CD14-positive monocyte (primary cell): ENCODE results near the gene PRPF38B. TPM values are rescaled to one million over a fixed set of nuclear protein-coding genes. Genes with fewer than 3 reads are reported as not detected.

Experiments used
- DNase-seq, 3 donors: peaks; one replicate each; pipeline ENCODE4 v3.0.0-alpha.2; 2011 to 2022
- H2AFZ ChIP-seq: 2 replicates; pipeline ENCODE4 v1.6.0; 2012; ENCODE audit warnings: mild to moderate bottlenecking, low read depth, low read length, inconsistent platforms; ENCODE audit not compliant: insufficient read depth, poor library complexity, severe bottlenecking
- H3K27ac ChIP-seq, 2 donors: 1 replicate in 1 of 2; 2 replicates in 1 of 2; pipeline ENCODE4 v1.5.1; 2012 to 2013; ENCODE audit warnings: low read length in 2 of 2, control low read depth in 1 of 2, inconsistent platforms in 1 of 2, low read depth in 1 of 2, mild to moderate bottlenecking in 1 of 2
- H3K27me3 ChIP-seq, 2 donors: one replicate each; pipeline versions ENCODE4 v1.6.0 to v1.6.1; 2011 to 2013; ENCODE audit warnings: low read length in 2 of 2; ENCODE audit not compliant: control insufficient read depth in 2 of 2, insufficient read depth in 2 of 2
- H3K36me3 ChIP-seq, 2 donors: replicated peaks in 1 of 2; 1 replicate in 1 of 2; 2 replicates in 1 of 2; pipeline versions ENCODE4 v1.5.1 to v1.6.1; 2012 to 2013; ENCODE audit warnings: low read length in 2 of 2, control low read depth in 1 of 2, inconsistent platforms in 1 of 2, mild to moderate bottlenecking in 1 of 2; ENCODE audit not compliant: insufficient read depth in 2 of 2, control insufficient read depth in 1 of 2
- H3K4me1 ChIP-seq, 2 donors: 1 replicate in 1 of 2; 2 replicates in 1 of 2; pipeline versions ENCODE4 v1.5.1 to v1.6.1; 2012 to 2013; ENCODE audit warnings: low read length in 2 of 2, control low read depth in 1 of 2, inconsistent platforms in 1 of 2, mild to moderate bottlenecking in 1 of 2, moderate library complexity in 1 of 2; ENCODE audit not compliant: insufficient read depth in 2 of 2, control insufficient read depth in 1 of 2
- H3K4me2 ChIP-seq: replicated peaks from 2 replicates; pipeline ENCODE3; 2012; ENCODE audit warnings: low read length, moderate library complexity, mild to moderate bottlenecking; ENCODE audit not compliant: poor library complexity, severe bottlenecking; ENCODE audit errors: extremely low read depth
- H3K4me3 ChIP-seq, 3 experiments: fragments of 200-600 bp in 1 of 3; sonication (generic) in 1 of 3; replicated peaks in 1 of 3; 1 replicate in 2 of 3; 2 replicates in 1 of 3; pipeline ENCODE4 v1.5.1; 2011 to 2013; ENCODE audit warnings: low read length in 3 of 3, mild to moderate bottlenecking in 3 of 3, control low read depth in 2 of 3, low read depth in 2 of 3, inconsistent platforms in 1 of 3, moderate library complexity in 1 of 3
- H3K79me2 ChIP-seq: 2 replicates; pipeline ENCODE4 v1.6.0; 2012; ENCODE audit warnings: mild to moderate bottlenecking, control low read depth, inconsistent platforms, low read length, moderate library complexity; ENCODE audit not compliant: insufficient read depth
- H3K9ac ChIP-seq: 2 replicates; pipeline ENCODE4 v1.6.0; 2017; ENCODE audit warnings: low read length, mild to moderate bottlenecking; ENCODE audit not compliant: insufficient read depth, poor library complexity, severe bottlenecking
- H3K9me3 ChIP-seq, 2 donors: replicated peaks in 1 of 2; 1 replicate in 1 of 2; 2 replicates in 1 of 2; pipeline versions ENCODE4 v1.5.1 to v1.6.1; 2012 to 2013; ENCODE audit warnings: low read length in 2 of 2, control low read depth in 1 of 2; ENCODE audit not compliant: control insufficient read depth in 1 of 2, insufficient read depth in 1 of 2
- H4K20me1 ChIP-seq: 2 replicates; pipeline ENCODE4 v1.6.0; 2012; ENCODE audit warnings: mild to moderate bottlenecking, low read length, control low read depth, moderate library complexity; ENCODE audit not compliant: insufficient read depth
- H3K27ac Mint-ChIP-seq, 7 donors: one replicate each; pipeline ENCODE4 v1.8.0; 2020; ENCODE audit warnings: mild to moderate bottlenecking in 7 of 7, mixed read lengths in 7 of 7, moderate library complexity in 6 of 7, inconsistent platforms in 2 of 7
- H3K27me3 Mint-ChIP-seq, 3 donors: one replicate each; pipeline ENCODE4 v1.8.0; 2021 to 2022; ENCODE audit warnings: low read depth in 3 of 3, mild to moderate bottlenecking in 3 of 3, mixed read lengths in 3 of 3, moderate library complexity in 3 of 3, inconsistent platforms in 1 of 3
- H3K36me3 Mint-ChIP-seq, 2 donors: one replicate each; pipeline ENCODE4 v1.8.0; 2020; ENCODE audit warnings: mixed read lengths in 2 of 2, inconsistent platforms in 1 of 2, mild to moderate bottlenecking in 1 of 2
- H3K4me1 Mint-ChIP-seq: one replicate; pipeline ENCODE4 v1.8.0; 2020; ENCODE audit warnings: mild to moderate bottlenecking, mixed read lengths
- H3K4me3 Mint-ChIP-seq, 2 donors: one replicate each; pipeline ENCODE4 v1.8.0; 2020; ENCODE audit warnings: mild to moderate bottlenecking in 2 of 2, mixed read lengths in 2 of 2, moderate library complexity in 1 of 2
- H3K9me3 Mint-ChIP-seq, 7 donors: one replicate each; pipeline ENCODE4 v1.8.0; 2020 to 2022; ENCODE audit warnings: mixed read lengths in 7 of 7, mild to moderate bottlenecking in 6 of 7, moderate library complexity in 6 of 7, inconsistent platforms in 2 of 7
- WGBS: methylation state at CpG from one replicate; pipeline ENCODE4 v1.1.5; 2013; ENCODE audit warnings: missing lambda C conversion rate; ENCODE audit not compliant: insufficient coverage; 5-methylcytosine and 5-hydroxymethylcytosine counted together
- intact Hi-C, 2 donors: fragments of 100-400 bp; cut with micrococcal nuclease; formaldehyde crosslinking; loops; one replicate each; pipeline versions ENCODE4 v1.15.0 to v1.15.1; 2023
- polyA plus RNA-seq, 3 donors: library from polyadenylated mRNA; depleted of rRNA in 1 of 3; unstranded in 2 of 3; stranded (reverse) in 1 of 3; fragments of 300-500 nt in 2 of 3; fragments of >200 nt in 1 of 3; fragmentation: Illumina TruSeq in 2 of 3; gene quantifications; 1 replicate in 2 of 3; 2 replicates in 1 of 3; pipeline ENCODE4 v1.2.3, GENCODE V29; 2012 to 2021
- TF ChIP-seq, protein P1 (sequence below): fragments of 200-600 bp; IDR thresholded peaks from one replicate; pipeline ENCODE4 v1.8.0; 2022; ENCODE audit warnings: antibody characterized with exemption, mild to moderate bottlenecking

The PRPF38B gene
- polyA plus RNA-seq, 3 donors = 4.9 to 29.9 (median 8.3) TPM

DNA sequence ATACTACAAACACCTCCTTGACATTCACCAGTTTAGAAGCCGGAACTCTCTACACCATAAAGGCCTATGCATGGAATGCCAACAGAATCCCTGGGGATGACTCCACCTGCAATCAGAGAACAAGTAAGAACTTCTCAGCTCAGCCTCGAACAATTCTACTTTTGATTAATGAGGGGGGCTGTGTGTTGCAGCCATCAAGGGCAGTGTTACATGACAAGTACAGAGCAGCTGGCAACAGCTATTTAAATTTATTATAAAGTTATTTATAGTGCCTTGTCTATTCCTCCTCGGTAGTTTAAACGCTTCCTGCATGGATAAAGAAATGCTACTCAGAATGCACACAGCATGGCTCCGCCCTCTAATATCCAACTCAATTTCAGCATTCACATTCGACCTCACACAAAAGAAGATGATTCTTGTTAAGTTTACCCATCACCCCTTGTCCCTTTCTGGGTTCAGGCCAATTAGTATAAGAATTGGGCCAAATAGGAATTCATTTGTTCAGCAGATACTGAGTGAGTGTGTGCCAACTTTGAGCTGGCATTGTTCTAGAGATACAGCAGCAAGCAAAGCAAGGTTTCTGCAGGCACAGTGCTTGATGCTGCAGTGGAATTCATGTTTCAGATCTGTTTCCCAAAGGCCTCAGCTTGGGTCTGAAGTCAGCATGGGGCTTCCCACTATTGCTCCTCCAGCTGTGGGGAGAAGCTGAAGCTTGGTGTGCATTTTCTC, 27.0 kb downstream of the PRPF38B start:
- Histone ChIP-seq H3K79me2 (no peaks in the 10 kb centered on the region), H2AFZ (no peak overlapping the region), H3K9ac (no peak overlapping the region), H3K4me1 (no peaks in the 10 kb centered on the region), H3K36me3 (no peaks in the 10 kb centered on the region), H3K4me3 (no peak overlapping the region), H3K9me3 (no peaks in the 10 kb centered on the region), H4K20me1 (no peaks in the 10 kb centered on the region), H3K27me3 (no peaks in the 10 kb centered on the region), H3K27ac (no peak overlapping the region), H3K4me2 (no peak overlapping the region)
- peaks cover 2% of the 10 kb centered on the region for H3K4me1 Mint-ChIP-seq
- H3K27ac Mint-ChIP-seq = no peak overlapping the region
- no peaks in the 10 kb centered on the region for H3K36me3 Mint-ChIP-seq
- WGBS = no CpG with 5 or more reads among the region's 6 CpGs
- no peak overlapping the region for H3K4me3 Mint-ChIP-seq
- H3K27me3 Mint-ChIP-seq = peaks cover 0 to 3% (median 2%) of the 10 kb centered on the region in 3 donors
- TF ChIP-seq, protein P1, sequence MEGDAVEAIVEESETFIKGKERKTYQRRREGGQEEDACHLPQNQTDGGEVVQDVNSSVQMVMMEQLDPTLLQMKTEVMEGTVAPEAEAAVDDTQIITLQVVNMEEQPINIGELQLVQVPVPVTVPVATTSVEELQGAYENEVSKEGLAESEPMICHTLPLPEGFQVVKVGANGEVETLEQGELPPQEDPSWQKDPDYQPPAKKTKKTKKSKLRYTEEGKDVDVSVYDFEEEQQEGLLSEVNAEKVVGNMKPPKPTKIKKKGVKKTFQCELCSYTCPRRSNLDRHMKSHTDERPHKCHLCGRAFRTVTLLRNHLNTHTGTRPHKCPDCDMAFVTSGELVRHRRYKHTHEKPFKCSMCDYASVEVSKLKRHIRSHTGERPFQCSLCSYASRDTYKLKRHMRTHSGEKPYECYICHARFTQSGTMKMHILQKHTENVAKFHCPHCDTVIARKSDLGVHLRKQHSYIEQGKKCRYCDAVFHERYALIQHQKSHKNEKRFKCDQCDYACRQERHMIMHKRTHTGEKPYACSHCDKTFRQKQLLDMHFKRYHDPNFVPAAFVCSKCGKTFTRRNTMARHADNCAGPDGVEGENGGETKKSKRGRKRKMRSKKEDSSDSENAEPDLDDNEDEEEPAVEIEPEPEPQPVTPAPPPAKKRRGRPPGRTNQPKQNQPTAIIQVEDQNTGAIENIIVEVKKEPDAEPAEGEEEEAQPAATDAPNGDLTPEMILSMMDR = no peak
- no peak for DNase-seq
- intact Hi-C loops = no loop called here
- no peaks in the 10 kb centered on the region for H3K9me3 Mint-ChIP-seq

DNA sequence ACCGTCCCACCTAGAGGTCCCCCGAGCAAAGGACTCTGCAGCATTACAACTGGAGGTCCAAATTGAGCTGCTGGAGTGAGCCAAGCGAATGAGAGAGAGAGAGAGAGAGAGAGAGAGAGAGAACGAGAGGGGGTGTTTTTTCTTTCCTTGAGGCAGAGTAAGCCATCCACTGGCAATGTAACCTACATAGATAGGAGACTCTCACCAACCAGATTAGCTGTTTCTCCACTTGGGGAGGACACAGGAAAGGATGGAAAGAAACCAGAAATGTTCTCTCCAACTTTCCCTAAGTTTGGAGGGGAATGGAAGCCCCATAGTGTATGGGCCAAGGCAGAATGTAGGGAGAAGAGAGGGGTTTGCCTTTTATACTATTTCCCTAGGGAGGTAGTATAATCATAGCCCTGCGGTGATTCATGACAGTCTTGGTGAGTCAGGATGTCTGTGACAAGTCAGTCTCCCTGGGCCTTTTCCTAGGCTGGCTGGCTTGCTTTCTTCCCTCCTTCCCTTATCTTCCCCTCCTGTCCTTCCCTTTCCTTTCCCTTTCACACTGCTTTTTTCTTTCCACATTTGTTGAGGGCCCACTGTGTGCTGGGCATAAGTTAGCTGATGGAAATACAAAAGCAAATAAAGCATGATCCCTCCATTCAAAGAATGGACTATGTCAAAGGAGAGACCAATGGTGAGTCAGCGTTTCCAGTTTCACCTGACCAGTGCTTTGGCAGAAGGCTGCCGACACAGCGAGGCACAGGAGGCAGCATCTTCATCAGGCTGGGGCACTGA, 27.7 kb downstream of the PRPF38B start:
- intact Hi-C loops = no loop called here
- Histone ChIP-seq H4K20me1 (no peaks in the 10 kb centered on the region), H3K4me1 (no peaks in the 10 kb centered on the region), H3K27ac (no peak overlapping the region), H3K9me3 (no peaks in the 10 kb centered on the region), H3K4me2 (no peak overlapping the region), H3K27me3 (no peaks in the 10 kb centered on the region), H3K79me2 (no peaks in the 10 kb centered on the region), H3K9ac (no peak overlapping the region), H2AFZ (no peak overlapping the region), H3K4me3 (no peak overlapping the region), H3K36me3 (no peaks in the 10 kb centered on the region)
- peak in 1 of 3 donors; percentile 22 for DNase-seq
- no peaks in the 10 kb centered on the region for H3K9me3 Mint-ChIP-seq
- WGBS = 93% methylated on average over 3 of the region's 8 CpGs
- peaks cover 0 to 3% (median 2%) of the 10 kb centered on the region in 3 donors for H3K27me3 Mint-ChIP-seq
- no peak overlapping the region for H3K27ac Mint-ChIP-seq
- peaks cover 2% of the 10 kb centered on the region for H3K4me1 Mint-ChIP-seq
- no peak overlapping the region for H3K4me3 Mint-ChIP-seq
- H3K36me3 Mint-ChIP-seq = no peaks in the 10 kb centered on the region
- TF ChIP-seq, protein P1 = no peak
